NCI-H2227 (cell line): Measurements from ENCODE around the gene USP20.

Experiments used
- DNase-seq: peaks from one replicate; lab custom pipeline; 2025; ENCODE audit not compliant: unreplicated experiment; lab: John Stamatoyannopoulos, UW

USP20 gene

DNA sequence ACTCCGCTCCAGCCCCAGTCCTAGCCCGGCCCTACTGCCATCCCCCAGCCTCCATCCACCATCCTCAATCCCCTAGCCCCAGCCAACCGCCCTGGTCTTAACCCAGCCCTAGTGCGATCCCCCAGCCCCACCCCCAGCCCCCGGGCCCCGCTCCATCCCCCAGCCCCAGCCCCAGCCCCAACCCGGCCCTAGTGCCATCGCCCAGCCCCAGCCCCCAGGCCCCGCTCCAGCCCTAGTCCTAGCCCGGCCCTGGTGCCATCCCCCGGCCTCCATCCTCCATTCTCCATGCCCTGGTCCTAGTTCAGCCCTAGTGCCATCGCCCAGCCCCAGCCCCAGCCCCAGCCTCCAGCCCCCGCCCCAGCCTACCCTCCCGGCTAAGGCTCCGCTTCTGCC, 11.7 kb upstream of the USP20 start:
- no peak for DNase-seq

- DNase-seq, result peak; percentile 92
Observed at GRCh38 chr9:129823935-129824601, 11.2 kb upstream of the USP20 start, which contains the start of gene TOR1A. Gene TOR1A, minus strand, starts transcription at chr9:129824136. Its CDS starts 51 bp downstream, at chr9:129824085.

DNA sequence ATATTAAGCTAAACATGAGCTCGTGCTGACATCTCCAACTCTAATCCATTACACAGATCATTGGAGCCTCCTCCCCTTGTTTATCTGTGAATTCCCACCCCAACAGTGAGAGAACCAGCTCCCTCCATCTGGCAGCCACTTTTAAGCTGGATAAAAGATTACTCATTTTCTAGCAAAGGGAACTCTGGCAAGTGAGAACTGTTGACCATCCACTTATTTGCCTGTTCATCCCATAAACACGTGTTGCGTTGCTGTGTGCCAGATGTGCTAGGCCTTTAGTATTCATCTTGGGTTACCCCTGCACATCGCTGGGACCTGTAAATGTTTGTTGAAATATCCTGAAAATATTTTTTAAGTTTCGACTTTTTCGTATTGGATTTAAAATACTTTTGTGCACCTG, 8.9 kb upstream of the USP20 start:
- no peak for DNase-seq

DNA sequence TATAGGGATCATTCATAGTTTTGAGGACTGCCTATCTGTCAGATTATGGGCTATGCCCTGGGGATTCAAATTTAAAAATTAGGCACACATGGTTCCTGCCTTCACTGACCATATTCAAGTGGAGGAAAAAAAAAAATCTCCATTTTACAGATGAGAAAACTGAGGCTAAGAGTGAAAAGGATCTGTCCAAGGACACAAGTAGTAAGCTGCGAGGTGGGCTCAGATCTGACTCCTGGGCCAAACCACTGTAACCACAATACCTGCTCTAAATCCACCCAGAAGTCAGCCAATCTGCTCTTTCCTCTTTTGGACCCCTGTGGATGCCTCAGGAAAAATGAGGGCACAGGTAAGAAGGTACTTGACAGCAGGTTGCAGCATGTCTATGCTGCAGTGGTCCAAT, 8.5 kb upstream of the USP20 start:
- no peak for DNase-seq

- DNase-seq, result no peak
Observed at GRCh38 chr9:129828051-129828450, 7.2 kb upstream of the USP20 start.

GRCh38 chr9:129828969-129829368, 6.3 kb upstream of the USP20 start:
- no peak for DNase-seq

DNA sequence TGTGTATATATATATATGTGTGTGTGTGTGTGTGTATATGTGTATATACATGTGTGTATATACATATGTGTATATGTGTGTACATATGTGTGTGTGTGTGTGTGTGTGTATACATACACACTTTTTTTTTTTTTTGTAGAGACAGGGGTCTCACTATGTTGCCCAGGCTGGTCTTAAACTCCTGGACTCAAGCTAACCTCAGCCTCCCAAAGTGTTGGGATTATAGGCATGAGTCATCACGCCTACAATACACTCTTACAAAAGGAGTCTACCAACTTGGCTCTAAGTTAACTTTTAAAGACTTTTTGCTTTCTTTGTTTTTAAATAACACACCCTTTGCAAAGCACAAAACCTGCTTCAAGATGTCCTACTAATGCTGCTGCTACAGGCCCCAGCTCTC, 2.3 kb upstream of the USP20 start:
- DNase-seq, result no peak

DNA sequence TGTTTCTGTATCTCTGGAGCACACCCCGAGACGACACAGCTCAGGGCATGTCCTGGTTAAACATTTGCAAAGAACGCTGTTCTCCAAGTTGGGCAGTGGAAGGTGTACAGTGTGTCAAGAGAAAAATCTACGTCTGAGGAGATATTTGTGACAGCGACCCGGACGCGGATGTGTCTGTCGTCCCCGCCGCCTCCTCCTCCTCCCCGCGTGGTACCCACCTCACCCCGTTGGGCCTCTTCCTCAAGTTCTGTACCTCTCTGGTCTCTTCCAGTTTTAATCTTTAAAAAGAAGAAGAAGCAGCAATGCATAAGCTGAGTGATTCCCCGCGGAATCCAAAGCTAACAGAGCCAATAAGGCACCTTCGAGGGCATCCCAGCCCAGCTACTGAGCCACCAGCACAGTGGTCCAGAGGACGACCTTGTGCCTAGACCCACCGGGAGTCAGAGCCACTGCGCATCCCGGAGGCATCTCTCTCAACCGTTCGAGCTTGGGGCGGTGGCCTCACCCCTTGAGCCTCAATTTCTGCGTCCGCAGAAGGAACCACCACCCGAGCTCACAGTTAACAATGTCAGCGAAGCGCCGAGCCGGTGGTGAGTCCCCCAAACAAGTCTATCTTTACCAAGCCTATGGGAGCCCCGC, 650 bp upstream of the USP20 start:
- no peak for DNase-seq

GRCh38 chr9:129835860-129836223, 584 bp downstream of the USP20 start:
- no peak for DNase-seq

GRCh38 chr9:129836311-129837007, 1.2 kb downstream of the USP20 start:
- DNase-seq, result no peak

- no peak for DNase-seq
Observed at GRCh38 chr9:129838707-129839259, 3.5 kb downstream of the USP20 start.

GRCh38 chr9:129839324-129840023, 4.2 kb downstream of the USP20 start:
- no peak for DNase-seq

DNA sequence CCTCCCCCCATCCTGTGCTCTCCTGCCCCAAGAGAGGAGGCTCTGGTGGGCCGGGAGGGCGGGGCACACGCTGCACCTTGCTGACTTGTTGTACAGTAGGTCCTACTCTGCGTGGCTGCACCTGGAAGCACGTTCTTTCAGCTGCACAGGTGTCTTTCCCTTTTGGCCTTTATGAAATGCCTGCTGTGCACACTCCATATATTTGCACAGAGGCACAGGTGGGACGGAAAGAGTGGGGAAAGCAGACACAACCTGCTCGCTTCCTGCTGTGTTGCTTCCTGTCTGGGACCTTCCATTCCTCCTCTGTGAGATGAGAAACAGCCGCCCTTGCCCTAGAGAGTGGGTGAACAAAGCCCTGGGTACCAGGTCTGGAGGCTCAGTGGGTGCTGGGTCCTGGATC, 4.8 kb downstream of the USP20 start:
- no peak for DNase-seq

- no peak for DNase-seq
Observed at GRCh38 chr9:129841071-129841470, 5.8 kb downstream of the USP20 start.

- no peak for DNase-seq
Observed at GRCh38 chr9:129845373-129845772, 10.1 kb downstream of the USP20 start.

DNA sequence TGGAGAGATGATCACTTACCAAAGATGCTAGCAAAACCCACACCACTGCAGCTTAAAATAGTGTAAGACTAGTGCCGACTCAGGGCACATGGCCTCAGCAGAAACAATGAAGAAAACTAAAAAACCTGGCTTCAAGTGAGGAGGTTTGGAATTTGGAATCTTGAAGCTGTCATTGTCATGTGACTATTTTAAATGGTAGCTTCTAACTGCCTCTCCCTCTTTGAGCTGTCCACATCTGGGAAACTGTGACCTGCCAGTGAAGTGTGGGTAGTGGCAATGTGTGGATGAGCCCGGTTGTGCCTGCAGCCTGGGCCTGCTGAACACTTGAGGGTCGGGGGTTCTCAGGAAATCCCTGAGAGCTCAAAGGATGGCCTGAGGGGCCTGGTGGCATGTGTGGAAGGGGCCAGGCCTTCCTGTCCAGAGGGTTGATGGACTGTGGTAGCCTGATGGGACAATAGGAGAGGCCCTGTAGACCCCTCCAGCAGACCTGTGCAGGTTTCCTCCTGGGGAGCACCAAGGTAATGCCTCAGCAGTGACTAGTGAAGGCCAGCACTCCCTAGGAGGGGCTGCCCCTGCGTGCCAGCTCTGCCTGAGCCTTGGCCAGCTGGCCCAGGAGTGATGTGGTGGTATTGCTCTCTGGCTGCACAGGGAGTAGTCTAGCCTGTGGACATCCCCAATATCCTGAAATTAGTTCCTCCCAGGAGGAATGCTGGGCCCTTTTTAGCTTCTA, 13.6 kb downstream of the USP20 start:
- no peak for DNase-seq

- DNase-seq, result no peak
Observed at GRCh38 chr9:129849901-129850300, 14.6 kb downstream of the USP20 start.

- DNase-seq, result no peak
Observed at GRCh38 chr9:129850821-129851550, 15.7 kb downstream of the USP20 start.

DNA sequence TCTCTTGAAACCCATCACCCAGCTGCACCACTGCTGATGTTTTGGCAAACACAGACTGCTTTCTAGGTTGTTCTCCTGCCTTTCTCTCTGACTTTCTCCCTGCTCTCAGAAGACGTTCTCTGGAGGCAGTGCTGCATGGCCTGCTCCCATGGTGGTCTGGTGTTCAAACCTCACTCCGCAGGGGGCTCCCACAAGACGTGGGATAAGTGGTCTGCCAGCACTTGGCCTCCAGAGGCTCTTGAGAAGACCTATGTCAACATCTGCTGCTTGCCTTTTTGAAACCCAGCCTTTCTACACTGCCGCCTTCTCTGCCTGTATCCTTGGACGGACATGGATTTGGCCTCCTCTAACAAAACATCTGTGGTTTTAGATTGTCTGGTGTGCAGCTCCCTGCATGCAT, 16.6 kb downstream of the USP20 start:
- DNase-seq, result no peak

DNA sequence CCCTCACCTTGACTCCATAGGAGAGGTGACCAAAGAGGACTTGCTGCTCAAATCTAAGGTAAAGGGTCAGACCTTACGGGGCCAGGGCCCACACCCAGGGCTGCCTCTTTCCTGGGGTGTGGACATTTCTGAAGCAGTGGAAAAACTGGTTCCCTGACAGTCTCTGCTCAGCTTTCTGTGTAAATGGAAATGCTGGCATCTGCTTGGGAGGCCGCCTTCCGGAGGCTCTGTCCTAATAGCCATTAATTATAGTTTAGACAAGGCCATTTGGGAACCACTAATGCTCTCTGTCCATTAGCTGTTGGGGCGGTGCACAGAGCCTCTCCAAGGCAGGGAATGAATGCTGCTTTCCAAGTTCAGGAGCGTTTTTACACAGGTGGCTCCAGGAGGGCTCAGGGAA, 17.3 kb downstream of the USP20 start:
- DNase-seq, result peak; percentile 81
